ENCODE data around the gene UPB1.

- no peak for TF ChIP-seq BHLHE40 (IDR thresholded peaks at IDR 0.05; ENCODE audit: borderline replicate concordance)
- no peak for TF ChIP-seq ELF4 (IDR thresholded peaks at IDR 0.05)
- no peak for TF ChIP-seq TARDBP (IDR thresholded peaks at IDR 0.05)
- no peak for TF ChIP-seq HDGF (IDR thresholded peaks at IDR 0.05; ENCODE audit: borderline replicate concordance)
These were observed 10.0 kb downstream of the UPB1 start for GRCh38 chr22:24504956-24505736.
